ENCODE measurements around the gene MYL5. TPM values are rescaled to one million over a fixed set of nuclear protein-coding genes. Genes with fewer than 3 reads are reported as not detected.

The MYL5 gene
- polyA plus RNA-seq, 1 donor from 2014 or later, result 15.1 TPM

DNA sequence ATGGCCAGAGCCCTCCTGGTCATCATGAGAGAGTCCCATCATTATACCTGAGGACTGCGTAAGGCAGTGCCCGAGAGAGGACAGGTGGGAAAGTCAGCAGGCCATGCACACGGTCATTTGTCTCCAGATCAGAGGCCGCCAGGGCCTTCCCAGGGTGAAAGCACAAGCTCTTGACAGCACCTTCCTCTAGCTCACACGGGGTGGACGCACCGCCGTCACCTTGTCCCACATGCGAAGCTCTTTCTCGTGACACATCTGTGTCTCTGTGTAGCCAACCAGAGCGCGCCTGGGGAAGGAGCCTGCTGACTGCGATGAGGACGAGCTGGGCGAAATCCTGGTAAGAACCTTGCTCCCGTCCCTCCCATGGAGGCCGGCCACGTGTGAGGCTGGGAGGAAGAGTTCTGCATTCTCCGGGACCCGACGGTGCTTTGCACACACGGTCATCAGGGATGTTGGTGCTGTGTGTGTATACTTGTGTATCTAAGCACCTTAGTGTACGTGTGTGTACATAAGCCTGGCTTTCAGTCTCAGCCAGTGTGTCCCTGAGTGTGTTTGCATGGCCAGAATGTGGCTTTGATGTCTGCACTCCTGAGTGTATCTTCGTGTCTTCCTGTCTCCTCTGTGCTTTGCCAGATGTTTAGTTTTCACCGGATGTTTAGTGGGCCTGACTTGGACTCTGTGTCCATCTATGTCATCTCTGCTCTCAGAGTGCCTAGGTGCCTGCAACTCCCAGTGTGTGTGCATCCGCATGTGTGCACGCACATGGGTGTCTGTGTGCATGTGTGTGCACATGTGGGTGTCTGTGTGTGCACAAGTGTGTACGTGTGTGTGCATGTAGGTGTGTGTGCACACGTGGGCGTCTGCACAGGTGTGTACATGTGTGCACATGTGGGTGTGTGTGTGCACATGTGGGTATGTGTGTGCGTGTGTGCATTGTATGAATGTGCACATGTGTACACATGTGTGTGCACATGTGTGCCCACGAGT, 15.4 kb upstream of the MYL5 start:
- H3K79me2 ChIP-seq (replicated peaks; ENCODE audit: insufficient read depth, low read length), result no peaks in the 10 kb centered on the region

DNA sequence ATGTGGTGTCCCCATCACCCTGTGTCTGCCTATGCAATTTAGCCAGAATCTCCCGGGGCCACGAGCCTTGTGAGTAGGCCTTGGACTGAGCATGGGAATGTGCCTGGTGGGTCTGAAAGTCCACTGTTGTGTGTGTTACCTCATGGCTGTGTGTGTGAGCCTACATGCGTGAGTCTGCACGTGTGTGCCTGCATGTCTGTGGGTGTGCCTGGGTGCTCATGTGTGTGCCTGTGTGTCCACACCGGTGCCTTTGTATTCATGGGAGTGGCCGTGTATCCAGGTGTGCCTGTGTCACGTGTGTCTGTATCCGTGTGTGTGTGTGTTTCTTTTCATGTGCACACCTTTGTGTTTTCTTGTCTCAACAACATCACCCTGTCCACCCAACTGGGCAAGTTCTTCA, 14.5 kb upstream of the MYL5 start:
- no peak overlapping the region for H3K4me3 ChIP-seq (ENCODE audit: low read length)
- no peak overlapping the region for H2AFZ ChIP-seq (ENCODE audit: low read depth, low read length)
- H3K9me2 ChIP-seq (ENCODE audit: insufficient read depth, low read length), result no peaks in the 10 kb centered on the region
- H3K36me3 ChIP-seq (ENCODE audit: insufficient read depth, low read length), result no peaks in the 10 kb centered on the region
- H3K27me3 ChIP-seq (ENCODE audit: insufficient read depth, low read depth, low read length), result no peaks in the 10 kb centered on the region
- no peaks in the 10 kb centered on the region for H3K79me2 ChIP-seq (replicated peaks; ENCODE audit: insufficient read depth, low read length)
- H3K9me3 ChIP-seq (ENCODE audit: low read length), result no peaks in the 10 kb centered on the region
- no peaks in the 10 kb centered on the region for H3F3A ChIP-seq (ENCODE audit: insufficient read depth, low read length, poor library complexity, severe bottlenecking)
- no peak overlapping the region for H3K4me2 ChIP-seq (ENCODE audit: low read length)
- H3K27ac ChIP-seq (ENCODE audit: low read length), result no peak overlapping the region
- H4K20me1 ChIP-seq (ENCODE audit: insufficient read depth), result no peaks in the 10 kb centered on the region
- no peak overlapping the region for H3K9ac ChIP-seq (ENCODE audit: low read length)
- no peak for TF ChIP-seq SMC3 (conservative IDR thresholded peaks at IDR 0.05; ENCODE audit: poor library complexity)
- no peak for TF ChIP-seq EP300 (conservative IDR thresholded peaks at IDR 0.05; ENCODE audit: poor library complexity, severe bottlenecking)
- no peak for TF ChIP-seq MXI1 (conservative IDR thresholded peaks at IDR 0.05; ENCODE audit: poor library complexity, severe bottlenecking)
- TF ChIP-seq RAD21 (conservative IDR thresholded peaks at IDR 0.05), result no peak
- no peak for TF ChIP-seq EZH2 (IDR thresholded peaks at IDR 0.05; ENCODE audit: borderline replicate concordance, insufficient read depth, low read length, poor library complexity, severe bottlenecking)
- TF ChIP-seq, protein P1, sequence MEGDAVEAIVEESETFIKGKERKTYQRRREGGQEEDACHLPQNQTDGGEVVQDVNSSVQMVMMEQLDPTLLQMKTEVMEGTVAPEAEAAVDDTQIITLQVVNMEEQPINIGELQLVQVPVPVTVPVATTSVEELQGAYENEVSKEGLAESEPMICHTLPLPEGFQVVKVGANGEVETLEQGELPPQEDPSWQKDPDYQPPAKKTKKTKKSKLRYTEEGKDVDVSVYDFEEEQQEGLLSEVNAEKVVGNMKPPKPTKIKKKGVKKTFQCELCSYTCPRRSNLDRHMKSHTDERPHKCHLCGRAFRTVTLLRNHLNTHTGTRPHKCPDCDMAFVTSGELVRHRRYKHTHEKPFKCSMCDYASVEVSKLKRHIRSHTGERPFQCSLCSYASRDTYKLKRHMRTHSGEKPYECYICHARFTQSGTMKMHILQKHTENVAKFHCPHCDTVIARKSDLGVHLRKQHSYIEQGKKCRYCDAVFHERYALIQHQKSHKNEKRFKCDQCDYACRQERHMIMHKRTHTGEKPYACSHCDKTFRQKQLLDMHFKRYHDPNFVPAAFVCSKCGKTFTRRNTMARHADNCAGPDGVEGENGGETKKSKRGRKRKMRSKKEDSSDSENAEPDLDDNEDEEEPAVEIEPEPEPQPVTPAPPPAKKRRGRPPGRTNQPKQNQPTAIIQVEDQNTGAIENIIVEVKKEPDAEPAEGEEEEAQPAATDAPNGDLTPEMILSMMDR (IDR thresholded peaks at IDR 0.05; ENCODE audit: poor library complexity, severe bottlenecking), result no peak
- TF ChIP-seq, protein P2, sequence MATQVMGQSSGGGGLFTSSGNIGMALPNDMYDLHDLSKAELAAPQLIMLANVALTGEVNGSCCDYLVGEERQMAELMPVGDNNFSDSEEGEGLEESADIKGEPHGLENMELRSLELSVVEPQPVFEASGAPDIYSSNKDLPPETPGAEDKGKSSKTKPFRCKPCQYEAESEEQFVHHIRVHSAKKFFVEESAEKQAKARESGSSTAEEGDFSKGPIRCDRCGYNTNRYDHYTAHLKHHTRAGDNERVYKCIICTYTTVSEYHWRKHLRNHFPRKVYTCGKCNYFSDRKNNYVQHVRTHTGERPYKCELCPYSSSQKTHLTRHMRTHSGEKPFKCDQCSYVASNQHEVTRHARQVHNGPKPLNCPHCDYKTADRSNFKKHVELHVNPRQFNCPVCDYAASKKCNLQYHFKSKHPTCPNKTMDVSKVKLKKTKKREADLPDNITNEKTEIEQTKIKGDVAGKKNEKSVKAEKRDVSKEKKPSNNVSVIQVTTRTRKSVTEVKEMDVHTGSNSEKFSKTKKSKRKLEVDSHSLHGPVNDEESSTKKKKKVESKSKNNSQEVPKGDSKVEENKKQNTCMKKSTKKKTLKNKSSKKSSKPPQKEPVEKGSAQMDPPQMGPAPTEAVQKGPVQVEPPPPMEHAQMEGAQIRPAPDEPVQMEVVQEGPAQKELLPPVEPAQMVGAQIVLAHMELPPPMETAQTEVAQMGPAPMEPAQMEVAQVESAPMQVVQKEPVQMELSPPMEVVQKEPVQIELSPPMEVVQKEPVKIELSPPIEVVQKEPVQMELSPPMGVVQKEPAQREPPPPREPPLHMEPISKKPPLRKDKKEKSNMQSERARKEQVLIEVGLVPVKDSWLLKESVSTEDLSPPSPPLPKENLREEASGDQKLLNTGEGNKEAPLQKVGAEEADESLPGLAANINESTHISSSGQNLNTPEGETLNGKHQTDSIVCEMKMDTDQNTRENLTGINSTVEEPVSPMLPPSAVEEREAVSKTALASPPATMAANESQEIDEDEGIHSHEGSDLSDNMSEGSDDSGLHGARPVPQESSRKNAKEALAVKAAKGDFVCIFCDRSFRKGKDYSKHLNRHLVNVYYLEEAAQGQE (IDR thresholded peaks at IDR 0.05; ENCODE audit: borderline replicate concordance), result no peak
- no peak for TF ChIP-seq POLR2AphosphoS5 (IDR thresholded peaks at IDR 0.05)

More for the DNA sequence above, 15.4 kb upstream of the MYL5 start:
- no peak overlapping the region for H3K9ac ChIP-seq (ENCODE audit: low read length)
- H3F3A ChIP-seq (ENCODE audit: insufficient read depth, low read length, poor library complexity, severe bottlenecking), result no peaks in the 10 kb centered on the region
- H3K4me2 ChIP-seq (ENCODE audit: low read length), result no peak overlapping the region
- no peaks in the 10 kb centered on the region for H3K27me3 ChIP-seq (ENCODE audit: insufficient read depth, low read depth, low read length)
- TF ChIP-seq EP300 (conservative IDR thresholded peaks at IDR 0.05; ENCODE audit: poor library complexity, severe bottlenecking) (no peak), POLR2AphosphoS5 (IDR thresholded peaks at IDR 0.05) (no peak), EZH2 (IDR thresholded peaks at IDR 0.05; ENCODE audit: borderline replicate concordance, insufficient read depth, low read length, poor library complexity, severe bottlenecking) (no peak), SMC3 (conservative IDR thresholded peaks at IDR 0.05; ENCODE audit: poor library complexity) (no peak), TAF1 (IDR thresholded peaks at IDR 0.05; ENCODE audit: low read depth) (no peak), MXI1 (conservative IDR thresholded peaks at IDR 0.05; ENCODE audit: poor library complexity, severe bottlenecking) (no peak), RAD21 (conservative IDR thresholded peaks at IDR 0.05) (no peak)
- TF ChIP-seq, protein P2 (IDR thresholded peaks at IDR 0.05; ENCODE audit: borderline replicate concordance), result no peak
- TF ChIP-seq, protein P1 (IDR thresholded peaks at IDR 0.05; ENCODE audit: poor library complexity, severe bottlenecking), result no peak
- no peaks in the 10 kb centered on the region for H4K20me1 ChIP-seq (ENCODE audit: insufficient read depth)
- H2AFZ ChIP-seq (ENCODE audit: low read depth, low read length), result no peak overlapping the region
- H3K9me3 ChIP-seq (ENCODE audit: low read length), result no peaks in the 10 kb centered on the region
- no peaks in the 10 kb centered on the region for H3K36me3 ChIP-seq (ENCODE audit: insufficient read depth, low read length)
- H3K27ac ChIP-seq (ENCODE audit: low read length), result no peak overlapping the region
- H3K4me3 ChIP-seq (ENCODE audit: low read length), result no peak overlapping the region
- no peaks in the 10 kb centered on the region for H3K9me2 ChIP-seq (ENCODE audit: insufficient read depth, low read length)

Data from neural cell (in vitro differentiated cells).